ENCODE data around the gene ALOX5AP.

DNA sequence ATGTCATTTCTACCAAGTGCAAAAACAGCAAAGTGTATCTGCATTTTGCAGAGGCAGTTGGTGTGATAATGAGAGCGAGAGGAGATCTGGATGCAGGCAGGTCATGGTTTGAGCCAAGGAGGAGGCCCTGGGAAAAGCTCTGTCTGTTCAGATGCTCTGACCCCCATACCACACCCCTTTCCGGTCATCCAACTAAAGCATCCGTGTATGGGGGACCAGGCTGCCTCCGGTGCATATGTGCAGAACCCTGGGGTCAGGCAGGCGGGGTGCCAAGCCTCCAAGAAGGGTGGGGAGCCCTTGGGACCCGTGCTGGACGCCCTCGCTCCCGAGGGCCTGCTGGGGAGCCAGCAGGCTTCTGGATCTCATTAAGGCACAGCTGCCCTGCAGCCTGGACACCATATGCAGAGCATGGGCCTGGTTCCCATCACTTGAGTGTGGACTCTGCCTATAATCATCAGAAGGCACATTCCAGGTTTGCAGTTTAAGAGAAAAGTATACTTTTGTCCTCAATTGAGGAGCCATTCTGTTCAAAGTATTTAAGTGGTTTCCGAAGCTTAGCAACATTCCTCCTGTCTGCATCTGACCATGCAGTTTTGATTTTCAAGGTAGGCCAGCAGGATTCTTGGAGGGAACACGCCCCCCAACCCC lies 56.1 kb downstream of the ALOX5AP start:
- TF ChIP-seq, protein P1, sequence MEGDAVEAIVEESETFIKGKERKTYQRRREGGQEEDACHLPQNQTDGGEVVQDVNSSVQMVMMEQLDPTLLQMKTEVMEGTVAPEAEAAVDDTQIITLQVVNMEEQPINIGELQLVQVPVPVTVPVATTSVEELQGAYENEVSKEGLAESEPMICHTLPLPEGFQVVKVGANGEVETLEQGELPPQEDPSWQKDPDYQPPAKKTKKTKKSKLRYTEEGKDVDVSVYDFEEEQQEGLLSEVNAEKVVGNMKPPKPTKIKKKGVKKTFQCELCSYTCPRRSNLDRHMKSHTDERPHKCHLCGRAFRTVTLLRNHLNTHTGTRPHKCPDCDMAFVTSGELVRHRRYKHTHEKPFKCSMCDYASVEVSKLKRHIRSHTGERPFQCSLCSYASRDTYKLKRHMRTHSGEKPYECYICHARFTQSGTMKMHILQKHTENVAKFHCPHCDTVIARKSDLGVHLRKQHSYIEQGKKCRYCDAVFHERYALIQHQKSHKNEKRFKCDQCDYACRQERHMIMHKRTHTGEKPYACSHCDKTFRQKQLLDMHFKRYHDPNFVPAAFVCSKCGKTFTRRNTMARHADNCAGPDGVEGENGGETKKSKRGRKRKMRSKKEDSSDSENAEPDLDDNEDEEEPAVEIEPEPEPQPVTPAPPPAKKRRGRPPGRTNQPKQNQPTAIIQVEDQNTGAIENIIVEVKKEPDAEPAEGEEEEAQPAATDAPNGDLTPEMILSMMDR (IDR thresholded peaks at IDR 0.05; ENCODE audit: low read depth, low read length), result no peak
- TF ChIP-seq EZH2phosphoT487 (IDR thresholded peaks at IDR 0.05; ENCODE audit: low read depth), result no peak
